8988T (cell line): ENCODE results near the gene TOPAZ1.

Experiments used
- DNase-seq: peaks from one replicate; pipeline ENCODE4 v3.0.0; 2011

TOPAZ1 gene

GRCh38 chr3:44248152-44248551, 6.5 kb downstream of the TOPAZ1 start:
- DNase-seq, result no peak

DNA sequence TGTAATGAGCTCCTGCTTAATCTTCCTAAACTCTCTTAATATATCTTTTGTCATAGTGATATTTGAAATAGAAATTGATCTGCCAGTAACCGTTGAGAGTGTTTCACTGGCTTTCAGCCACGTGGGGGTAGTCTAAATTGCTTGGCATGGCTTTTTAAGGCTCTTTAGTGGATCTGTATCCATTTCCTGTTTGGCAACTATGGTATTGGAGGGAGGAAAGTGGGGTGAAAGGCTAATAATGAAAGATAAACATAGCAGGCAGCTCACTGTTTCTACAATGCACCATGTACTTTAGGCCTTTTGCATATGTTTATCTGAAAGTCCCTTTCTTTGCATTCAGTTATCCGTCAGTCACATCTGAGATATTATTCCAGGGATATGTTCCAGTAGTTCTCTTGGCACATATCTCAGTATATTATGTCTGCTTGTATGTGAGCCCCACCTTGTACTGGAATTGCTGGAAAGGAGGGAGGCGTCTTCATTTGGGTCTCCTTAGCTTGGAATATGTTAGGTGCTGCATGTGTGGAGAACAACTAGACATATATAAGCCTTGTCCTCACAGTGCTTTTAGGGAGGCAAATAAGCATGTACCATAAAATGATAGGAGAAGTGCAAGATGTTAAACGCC, 10.8 kb downstream of the TOPAZ1 start:
- no peak for DNase-seq

GRCh38 chr3:44259404-44259803, 17.7 kb downstream of the TOPAZ1 start:
- no peak for DNase-seq

- DNase-seq, result no peak
These were observed 22.5 kb downstream of the TOPAZ1 start for GRCh38 chr3:44264146-44264545.

- DNase-seq, result no peak
These were observed 24.1 kb downstream of the TOPAZ1 start for GRCh38 chr3:44265815-44266214.

DNA sequence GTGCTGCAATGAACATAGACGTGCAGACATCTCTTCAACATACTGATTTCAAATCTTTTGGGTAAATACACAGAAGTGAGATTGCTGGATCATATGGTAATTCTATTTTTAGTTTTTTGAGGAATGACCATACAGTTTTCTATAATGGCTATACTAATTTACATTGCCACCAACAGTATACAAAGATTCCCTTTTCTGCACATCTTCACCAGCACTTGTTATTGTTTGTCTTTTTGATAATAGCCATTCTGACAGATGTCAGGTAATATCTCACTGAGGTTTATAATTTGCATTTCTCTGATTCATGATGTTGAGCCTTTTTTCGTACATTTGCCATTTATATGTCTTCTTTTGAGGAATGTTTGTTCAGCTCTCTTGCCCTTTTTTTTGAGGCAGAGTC, 30.5 kb downstream of the TOPAZ1 start:
- no peak for DNase-seq

GRCh38 chr3:44277925-44278324, 36.2 kb downstream of the TOPAZ1 start:
- no peak for DNase-seq

DNA sequence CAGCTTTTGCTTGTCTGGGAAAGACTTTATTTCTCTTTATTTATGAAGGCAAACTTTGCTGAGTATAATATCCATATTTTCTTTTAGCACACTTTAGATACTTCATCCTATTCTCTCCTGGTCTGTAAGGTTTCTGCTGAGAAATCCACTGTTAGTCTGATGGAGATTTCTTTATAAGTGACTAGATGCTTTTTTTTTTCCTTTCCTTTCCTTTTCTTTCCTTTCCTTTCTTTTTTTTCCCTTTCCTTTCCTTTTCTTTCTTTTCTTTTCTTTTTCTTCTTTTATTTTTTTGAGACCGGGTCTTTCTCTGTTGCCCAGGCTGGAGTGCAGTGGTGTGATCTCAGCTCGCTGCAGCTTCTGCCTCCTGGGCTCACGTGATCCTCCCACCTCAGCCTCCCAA, 38.4 kb downstream of the TOPAZ1 start:
- no peak for DNase-seq

DNA sequence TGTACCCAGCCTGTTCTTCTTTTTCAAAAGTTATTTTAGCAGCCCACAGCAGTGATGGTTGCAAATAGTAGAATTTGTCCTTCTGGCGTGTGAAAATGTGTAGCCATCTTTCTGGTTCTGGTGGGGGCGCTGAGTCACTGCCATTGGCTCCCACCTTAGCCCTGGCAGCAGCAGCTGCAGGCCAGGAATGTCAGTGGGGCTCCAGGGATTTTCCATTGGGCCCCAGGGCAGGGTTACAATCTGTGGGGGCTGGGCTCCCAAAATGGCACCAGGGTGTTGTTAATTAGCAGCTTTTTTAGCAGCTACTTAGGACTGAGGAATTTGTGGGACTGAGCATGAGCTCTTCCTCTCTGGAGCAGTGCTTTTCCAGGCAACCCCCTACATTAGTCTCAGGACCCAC, 38.9 kb downstream of the TOPAZ1 start:
- no peak for DNase-seq

GRCh38 chr3:44284949-44285348, 43.3 kb downstream of the TOPAZ1 start:
- no peak for DNase-seq

DNA sequence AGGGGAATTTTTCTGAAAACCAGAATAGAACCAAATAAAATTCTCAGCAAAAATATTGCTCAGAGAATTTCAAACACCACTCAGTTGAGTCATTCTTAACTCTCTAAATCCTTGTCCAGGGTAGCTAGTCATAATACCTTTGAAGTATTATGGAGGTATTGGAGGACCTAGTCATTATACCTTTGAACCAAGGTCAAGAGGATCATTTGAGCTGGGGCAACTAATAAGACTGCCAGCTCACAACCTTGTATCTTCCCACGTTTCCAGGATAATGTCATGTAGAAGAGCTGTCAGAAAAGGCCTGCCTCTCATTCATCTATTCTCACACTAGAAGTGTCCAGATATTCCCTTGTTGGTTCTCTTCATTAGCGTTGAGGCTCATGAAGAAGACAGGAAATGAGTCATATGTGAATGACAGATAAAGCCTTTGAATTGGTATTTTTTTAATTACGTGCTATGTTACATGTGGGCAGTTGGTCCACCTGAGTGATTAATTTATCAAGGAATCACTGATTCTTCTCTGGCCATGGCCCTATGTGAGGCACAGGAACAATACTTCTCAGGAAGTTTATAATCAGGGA, 48.3 kb downstream of the TOPAZ1 start:
- no peak for DNase-seq

- no peak for DNase-seq
These were observed 50.6 kb downstream of the TOPAZ1 start for GRCh38 chr3:44292276-44292675.

GRCh38 chr3:44292947-44293346, 51.3 kb downstream of the TOPAZ1 start:
- no peak for DNase-seq

DNA sequence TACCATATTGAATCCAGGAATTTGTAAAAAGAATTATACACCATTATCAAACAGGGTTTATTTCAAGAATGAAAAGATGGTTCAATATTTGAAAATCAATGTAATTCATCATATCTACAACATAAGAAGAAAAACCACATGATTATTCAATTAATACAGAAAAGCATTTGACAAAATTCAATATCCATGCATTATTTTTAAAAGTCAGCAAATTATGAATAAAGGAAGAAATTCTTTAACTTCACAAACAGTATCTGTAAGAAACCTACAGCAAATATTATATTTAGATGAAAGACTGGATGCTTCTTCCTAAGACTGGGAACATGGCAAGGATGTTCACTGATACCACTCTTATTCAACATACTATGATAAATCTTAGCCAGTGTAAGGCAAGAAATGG, 55.6 kb downstream of the TOPAZ1 start:
- no peak for DNase-seq

- DNase-seq, result no peak
These were observed 60.1 kb downstream of the TOPAZ1 start for GRCh38 chr3:44301746-44302145.

- no peak for DNase-seq
These were observed 67.8 kb downstream of the TOPAZ1 start for GRCh38 chr3:44309500-44309899.

GRCh38 chr3:44318891-44319311, 77.2 kb downstream of the TOPAZ1 start:
- peak; percentile 23 for DNase-seq

DNA sequence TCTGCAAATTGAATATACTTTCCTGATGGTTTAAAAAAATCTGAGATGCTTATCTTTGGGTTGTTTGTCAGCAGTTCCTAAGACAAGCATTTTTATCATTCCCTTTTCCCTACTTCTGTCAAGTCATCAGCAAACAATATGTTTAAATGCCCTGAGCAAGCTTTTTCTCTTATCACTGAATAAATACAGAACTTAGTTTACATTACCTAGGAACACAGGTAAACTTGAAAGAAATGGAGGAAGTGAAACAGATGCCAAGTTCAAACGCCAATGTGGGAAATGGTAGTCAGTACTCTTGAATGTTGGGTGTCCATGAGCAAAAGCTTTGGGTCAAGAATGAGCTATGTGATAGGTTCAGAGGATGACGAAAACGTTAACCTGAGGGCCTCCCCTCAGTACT, 79.6 kb downstream of the TOPAZ1 start:
- DNase-seq, result no peak

DNA sequence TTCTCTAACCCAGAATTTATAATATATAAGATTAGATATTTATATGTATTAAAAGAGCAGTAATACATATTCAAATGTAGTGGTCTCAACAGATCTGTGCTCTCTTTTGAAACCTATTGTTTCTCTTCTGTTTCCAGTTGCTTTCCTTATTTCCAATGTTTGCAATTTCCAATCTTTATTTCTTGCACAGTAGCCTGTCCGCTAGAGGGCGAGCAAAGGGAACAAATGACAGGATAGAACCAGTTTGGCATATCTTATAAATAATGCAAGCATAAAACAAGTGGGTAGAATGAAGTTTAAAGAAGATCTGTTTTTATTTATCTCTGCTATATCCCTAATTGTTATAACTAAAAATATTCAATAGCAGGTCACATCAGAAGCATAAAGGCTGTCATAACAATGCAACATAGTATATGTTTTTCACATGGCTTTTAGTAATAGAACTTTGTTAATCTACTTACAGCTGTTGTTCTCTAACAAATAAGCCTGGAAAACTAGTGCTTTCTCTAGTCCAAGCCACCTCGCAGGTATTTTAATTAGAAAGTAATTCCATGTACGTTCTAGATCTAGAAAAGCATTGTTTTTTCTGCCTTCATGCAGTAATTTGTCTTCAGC, 81.8 kb downstream of the TOPAZ1 start:
- DNase-seq, result no peak

DNA sequence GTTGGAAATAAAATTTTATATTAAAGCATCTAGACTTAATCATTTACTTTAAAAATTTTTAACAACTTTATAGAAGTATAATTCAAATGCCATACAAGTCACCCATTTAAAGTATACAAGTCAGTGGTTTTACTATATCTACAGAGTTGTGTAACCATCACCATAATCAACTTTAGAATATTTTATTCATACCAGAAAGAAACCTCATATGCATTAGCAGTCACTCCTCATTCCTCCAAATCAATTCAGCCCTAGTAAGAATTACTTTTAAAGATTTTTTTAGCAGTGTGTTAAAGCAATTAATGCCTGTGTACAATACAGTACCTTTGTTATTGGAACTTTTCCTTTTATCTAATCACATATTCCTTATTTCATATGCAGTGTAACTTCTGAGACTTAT, 82.9 kb downstream of the TOPAZ1 start:
- DNase-seq, result no peak

DNA sequence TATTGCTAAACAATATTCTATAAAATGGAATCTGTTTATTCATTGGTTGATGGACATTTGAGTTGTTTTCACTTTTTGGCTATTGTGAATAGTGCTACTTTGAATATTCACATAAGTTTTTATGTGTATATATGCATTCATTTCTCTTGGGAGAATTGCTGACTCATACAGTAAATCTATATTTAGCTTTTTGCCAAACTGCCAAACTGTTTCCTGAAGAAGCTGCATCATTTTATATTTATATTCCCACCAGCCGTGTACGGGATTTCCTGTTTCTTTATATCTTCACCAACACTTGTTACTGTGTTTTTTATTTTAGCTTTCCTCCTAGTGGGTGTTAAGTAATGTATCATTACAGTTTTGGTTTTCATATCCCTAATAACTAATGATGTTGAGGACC, 84.3 kb downstream of the TOPAZ1 start:
- DNase-seq, result no peak

GRCh38 chr3:44326515-44326914, 84.8 kb downstream of the TOPAZ1 start:
- DNase-seq, result no peak

DNA sequence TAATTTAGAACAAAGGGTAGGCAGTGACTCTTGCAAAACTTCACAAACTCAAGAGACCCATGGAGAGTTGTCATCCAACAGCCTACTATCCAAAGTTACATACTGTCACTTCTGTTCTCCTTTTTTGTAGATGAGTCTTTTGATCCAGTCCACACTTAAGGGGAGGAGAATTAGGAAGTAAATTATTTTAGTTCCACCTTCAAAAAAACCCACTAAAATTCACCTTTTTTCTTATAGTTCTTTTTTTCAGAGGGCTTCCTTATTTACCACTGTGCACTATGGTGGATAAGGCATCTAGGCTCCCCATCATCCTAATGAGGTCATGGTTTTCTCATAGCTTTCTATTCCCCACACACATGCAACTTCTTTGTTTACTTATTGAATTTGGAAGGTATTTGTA, 88.3 kb downstream of the TOPAZ1 start:
- DNase-seq, result no peak

GRCh38 chr3:44330444-44330843, 88.8 kb downstream of the TOPAZ1 start:
- DNase-seq, result no peak

DNA sequence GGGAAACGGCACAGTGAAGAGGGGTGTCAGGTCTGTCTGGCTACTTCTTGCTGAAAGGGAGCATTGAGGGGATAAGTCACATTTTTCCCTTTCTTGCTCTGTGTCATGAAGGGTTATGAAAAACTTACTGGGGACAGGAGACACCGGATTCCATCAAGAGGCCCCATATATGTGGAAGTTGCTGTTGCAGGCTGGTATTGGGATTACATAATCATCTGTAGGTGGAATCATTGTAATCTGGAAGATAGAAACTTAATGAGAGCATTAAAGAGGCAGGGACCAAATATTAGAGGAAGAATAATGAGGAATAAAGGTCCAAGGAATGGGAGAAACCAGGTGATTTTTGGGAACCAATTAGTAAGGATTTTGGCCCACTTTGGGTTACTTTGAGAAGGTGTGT, 92.6 kb downstream of the TOPAZ1 start:
- no peak for DNase-seq
